CD4-positive, alpha-beta T cell treated with Interleukin-21 for 1 hour (primary cell): ENCODE results near the gene SNX27.
"Not testable (repeated sequence)": the region's sequence is repeated elsewhere in the genome, so short reads cannot be mapped to it uniquely, and the experiment has no call there.

Source experiments
- DNase-seq: peaks from one replicate; pipeline ENCODE4 v3.0.0-alpha.2; 2020

SNX27 gene

GRCh38 chr1:151641229-151641628 lies 29.4 kb downstream of the SNX27 start:
- no peak for DNase-seq

GRCh38 chr1:151643085-151643484 lies 31.2 kb downstream of the SNX27 start:
- not testable (repeated sequence) for DNase-seq

GRCh38 chr1:151644001-151644400 lies 32.2 kb downstream of the SNX27 start:
- DNase-seq: no peak

- no peak for DNase-seq
Measured at GRCh38 chr1:151653397-151653796, 41.5 kb downstream of the SNX27 start.

GRCh38 chr1:151655371-151655770 lies 43.5 kb downstream of the SNX27 start:
- no peak for DNase-seq

- no peak for DNase-seq
Measured at GRCh38 chr1:151661751-151662150, 49.9 kb downstream of the SNX27 start.

GRCh38 chr1:151668090-151668489 lies 56.2 kb downstream of the SNX27 start:
- no peak for DNase-seq

GRCh38 chr1:151670036-151670675 lies 58.3 kb downstream of the SNX27 start:
- DNase-seq: not testable (repeated sequence)

GRCh38 chr1:151673407-151673806 lies 61.6 kb downstream of the SNX27 start:
- no peak for DNase-seq

- no peak for DNase-seq
Measured at GRCh38 chr1:151680391-151680790, 68.5 kb downstream of the SNX27 start.

- no peak for DNase-seq
Measured at GRCh38 chr1:151680826-151681225, 69.0 kb downstream of the SNX27 start.

GRCh38 chr1:151681923-151682322 lies 70.1 kb downstream of the SNX27 start:
- DNase-seq: no peak

GRCh38 chr1:151682901-151683300 lies 71.1 kb downstream of the SNX27 start:
- not testable (repeated sequence) for DNase-seq

- no peak for DNase-seq
Measured at GRCh38 chr1:151684128-151684527, 72.3 kb downstream of the SNX27 start.

GRCh38 chr1:151686561-151686960 lies 74.7 kb downstream of the SNX27 start:
- DNase-seq: no peak

- no peak for DNase-seq
Measured at GRCh38 chr1:151689494-151689893, 77.6 kb downstream of the SNX27 start.

- peak; percentile 10 for DNase-seq
Measured at GRCh38 chr1:151692226-151692625, 80.4 kb downstream of the SNX27 start.

- no peak for DNase-seq
Measured at GRCh38 chr1:151693057-151693651, 81.3 kb downstream of the SNX27 start.

- no peak for DNase-seq
Measured at GRCh38 chr1:151701515-151701914, 89.7 kb downstream of the SNX27 start.

GRCh38 chr1:151702936-151703335 lies 91.1 kb downstream of the SNX27 start:
- DNase-seq: no peak

- no peak for DNase-seq
Measured at GRCh38 chr1:151703813-151704212, 92.0 kb downstream of the SNX27 start.

- DNase-seq: no peak
Measured at GRCh38 chr1:151704246-151704645, 92.4 kb downstream of the SNX27 start.

GRCh38 chr1:151705146-151705545 lies 93.3 kb downstream of the SNX27 start:
- no peak for DNase-seq

GRCh38 chr1:151705753-151706463 lies 94.1 kb downstream of the SNX27 start:
- DNase-seq: no peak
